GM21526 (cell line): ENCODE results near the gene CEACAM8.
"Not testable (repeated sequence)": the region's sequence is repeated elsewhere in the genome, so short reads cannot be mapped to it uniquely, and the experiment has no call there.

Experiments used
- ATAC-seq: cut with Tn5 transposase; IDR thresholded peaks from one replicate; pipeline ENCODE4 v1.9.1; 2021; ENCODE audit warnings: moderate library complexity; ENCODE audit not compliant: unreplicated experiment, low FRiP score

Gene CEACAM8

DNA sequence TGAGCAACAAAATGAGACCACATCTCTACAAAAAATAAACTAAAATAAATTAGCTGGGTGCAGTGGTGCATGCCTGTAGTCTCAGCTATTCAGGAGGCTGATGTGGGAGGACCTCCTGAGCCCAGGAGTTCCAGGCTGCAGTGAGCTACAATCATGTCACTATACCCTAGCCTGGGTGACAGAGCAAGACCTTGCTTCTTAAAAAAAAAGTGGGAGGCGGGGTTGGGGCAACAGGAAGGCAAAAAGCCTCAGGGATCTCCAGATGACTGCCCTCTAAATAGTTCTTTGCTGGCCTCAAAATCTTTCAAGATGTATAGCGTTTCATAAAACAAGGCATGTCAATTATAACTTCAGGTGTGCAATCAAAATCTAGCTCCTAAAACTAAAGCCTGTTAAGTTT, 18.5 kb downstream of the CEACAM8 start:
- ATAC-seq = no peak

DNA sequence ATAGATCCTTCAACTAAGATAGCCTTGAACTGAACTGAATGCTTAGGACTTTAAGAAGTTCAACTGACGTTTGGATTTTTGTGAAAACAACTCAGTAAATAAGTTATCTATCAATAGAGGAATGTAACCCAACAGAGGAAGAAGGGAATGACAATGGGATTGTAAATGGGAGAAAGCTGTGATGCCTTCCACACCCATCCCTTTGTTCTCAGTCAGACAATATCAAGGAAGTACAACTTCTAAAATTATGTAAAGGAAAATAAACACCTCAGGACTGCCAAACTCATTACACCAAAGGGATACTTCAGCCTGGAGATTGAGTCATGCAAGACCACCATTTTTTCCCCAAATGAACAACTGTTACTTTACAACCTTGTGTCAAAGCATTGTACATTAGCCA, 21.1 kb downstream of the CEACAM8 start:
- no peak for ATAC-seq

DNA sequence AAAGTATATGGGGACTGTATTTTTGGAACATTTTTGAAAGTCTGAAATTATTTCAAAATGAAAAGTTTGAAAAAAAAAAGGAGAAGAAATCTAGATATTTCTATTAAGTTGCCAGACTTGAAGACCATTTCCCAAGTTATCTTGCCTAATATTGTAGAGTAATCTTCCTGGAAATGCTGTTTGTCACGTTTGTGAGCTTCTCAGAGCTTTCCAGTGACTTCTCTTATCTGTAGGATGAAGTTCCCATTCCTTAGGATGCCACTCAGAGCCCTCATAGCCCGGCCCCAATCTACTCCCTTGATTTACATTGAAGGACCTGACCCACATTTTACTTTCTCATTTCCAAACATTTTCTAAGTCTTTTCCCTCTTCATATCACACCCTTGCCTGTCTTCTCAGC, 23.6 kb downstream of the CEACAM8 start:
- no peak for ATAC-seq

DNA sequence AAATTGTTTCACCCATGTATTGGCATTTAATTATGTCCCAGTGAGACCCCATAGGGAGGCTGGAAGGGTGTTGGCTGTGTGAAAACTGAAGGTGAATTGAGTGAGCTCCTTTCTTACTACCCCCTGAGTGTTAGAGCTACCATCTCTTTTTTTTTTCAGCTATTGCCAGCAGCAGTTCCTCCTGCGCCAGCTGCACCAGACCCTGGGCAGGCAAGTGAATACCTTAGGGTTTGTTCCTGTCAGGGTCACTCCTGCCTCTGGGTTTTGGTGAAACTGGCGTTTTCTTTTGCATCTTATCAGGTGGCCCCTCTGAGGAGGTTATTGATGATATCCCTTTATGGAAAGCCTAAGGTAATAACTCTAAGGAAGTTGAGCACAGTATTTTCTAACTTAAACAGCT, 25.5 kb downstream of the CEACAM8 start:
- no peak for ATAC-seq

DNA sequence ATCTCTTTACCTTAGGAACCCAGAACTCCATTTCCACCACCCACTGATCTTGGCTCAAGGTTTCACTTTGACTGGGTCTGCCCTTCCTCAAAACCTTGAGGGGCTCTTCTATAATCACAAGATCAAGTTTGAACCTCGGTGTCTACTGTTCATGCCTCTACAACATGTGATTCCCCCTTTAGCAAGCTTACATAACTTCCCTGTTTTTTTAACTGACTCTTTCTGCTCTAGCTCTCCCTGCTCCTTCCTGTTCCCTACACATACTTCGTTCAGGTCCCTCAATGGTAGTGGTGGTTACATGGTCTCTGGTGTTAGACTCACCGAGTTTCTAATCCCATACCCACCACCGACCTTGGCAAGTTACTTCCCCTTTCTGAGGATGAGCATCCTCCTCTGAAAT, 26.7 kb downstream of the CEACAM8 start:
- ATAC-seq = no peak

DNA sequence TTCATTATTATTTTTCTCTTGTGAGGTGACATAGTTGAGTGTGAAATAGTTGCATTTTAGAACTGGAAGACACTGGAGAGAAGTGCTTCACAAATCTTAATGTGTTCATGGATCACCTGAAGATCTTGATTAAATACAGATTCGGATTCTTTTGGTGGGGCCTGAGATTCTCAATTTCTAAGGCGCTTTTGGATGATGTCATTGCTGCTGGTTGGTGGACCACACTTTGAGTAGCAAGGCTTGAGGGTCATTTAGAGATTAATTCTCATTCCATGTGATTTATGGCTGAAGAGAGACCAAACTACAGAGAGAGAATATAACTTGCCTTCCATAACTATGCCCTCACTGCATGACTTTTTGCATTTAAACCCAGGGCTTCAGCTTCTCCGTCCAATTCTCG, 27.2 kb downstream of the CEACAM8 start:
- no peak for ATAC-seq

DNA sequence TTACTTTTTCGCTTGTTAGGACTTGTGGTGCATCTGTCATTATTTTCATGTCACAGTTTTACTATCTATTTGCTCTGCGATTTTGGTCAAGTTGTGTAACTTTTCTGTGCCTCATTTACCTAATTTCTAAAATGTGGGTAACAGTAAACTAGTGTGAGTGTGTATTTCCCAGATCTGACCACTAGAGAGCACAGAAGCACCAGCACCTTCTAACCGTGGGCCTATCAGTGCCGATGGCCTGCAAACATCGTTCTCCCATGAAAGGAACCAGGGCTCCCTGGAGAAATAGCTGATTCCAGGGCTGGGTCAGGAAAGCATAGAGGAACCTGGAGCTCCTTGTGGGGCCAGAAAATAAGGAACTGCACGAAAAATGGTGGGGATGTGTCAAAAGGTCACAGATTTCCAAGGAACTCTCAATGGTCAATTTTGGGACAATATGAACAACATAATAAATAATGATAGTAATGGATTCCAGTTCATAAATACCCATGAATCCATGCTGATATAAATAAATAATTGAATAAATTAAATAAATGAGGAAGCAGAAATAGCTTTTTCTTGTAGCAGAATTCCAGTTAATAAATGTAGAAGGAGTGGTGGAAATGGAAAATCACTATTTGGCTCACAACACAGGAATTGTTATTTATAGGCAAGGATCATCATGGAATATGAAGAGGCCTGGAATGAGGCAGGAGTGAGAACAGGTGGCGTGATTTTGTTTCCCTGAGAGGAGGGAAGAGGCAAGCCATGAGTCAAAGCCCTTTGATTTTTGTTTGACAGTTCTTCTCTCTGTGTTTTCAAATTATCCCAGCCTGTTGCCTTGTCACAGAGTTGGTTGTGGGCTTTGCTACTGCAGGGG, 31.1 kb downstream of the CEACAM8 start:
- peak; percentile 59 for ATAC-seq

DNA sequence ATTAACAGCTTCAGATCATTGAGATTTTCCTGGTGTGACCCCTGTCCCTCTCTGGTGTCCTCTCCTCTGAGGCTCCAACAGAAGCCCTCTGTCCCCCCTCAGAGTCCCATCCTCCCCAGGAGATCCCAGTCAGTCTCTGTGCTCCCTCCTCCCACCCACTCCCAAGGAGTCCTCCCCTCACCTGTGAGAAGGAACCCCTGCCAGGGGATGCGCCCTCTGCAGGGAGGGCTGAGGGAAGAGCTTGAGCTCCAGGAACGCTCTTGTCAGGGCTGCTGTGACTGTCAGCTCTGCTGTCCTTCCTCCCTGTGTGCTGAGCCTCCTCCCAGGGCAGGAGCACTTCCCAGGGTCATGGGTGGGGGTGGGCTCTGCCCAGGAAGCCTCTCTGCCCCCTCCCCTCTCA, 33.2 kb downstream of the CEACAM8 start:
- no peak for ATAC-seq

DNA sequence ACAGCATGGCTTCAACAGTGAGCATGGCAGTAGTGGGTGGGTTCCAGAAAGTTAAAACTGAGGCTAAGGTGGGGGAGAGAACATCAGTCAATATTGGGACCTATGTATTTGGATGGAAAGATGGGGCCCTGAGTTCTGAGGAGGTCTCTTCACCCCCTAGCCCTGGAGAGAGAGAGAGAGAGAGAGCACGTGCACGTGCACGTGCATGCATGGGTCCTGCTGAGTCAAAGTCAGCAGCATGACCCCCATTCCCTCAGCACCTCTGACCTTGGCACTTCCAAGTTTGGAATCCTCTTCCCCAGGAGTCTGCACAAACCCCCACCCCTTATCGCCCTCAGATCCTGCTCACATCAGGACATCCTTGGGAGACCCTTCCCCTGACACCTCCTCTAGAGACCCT, 34.0 kb downstream of the CEACAM8 start:
- ATAC-seq = no peak

DNA sequence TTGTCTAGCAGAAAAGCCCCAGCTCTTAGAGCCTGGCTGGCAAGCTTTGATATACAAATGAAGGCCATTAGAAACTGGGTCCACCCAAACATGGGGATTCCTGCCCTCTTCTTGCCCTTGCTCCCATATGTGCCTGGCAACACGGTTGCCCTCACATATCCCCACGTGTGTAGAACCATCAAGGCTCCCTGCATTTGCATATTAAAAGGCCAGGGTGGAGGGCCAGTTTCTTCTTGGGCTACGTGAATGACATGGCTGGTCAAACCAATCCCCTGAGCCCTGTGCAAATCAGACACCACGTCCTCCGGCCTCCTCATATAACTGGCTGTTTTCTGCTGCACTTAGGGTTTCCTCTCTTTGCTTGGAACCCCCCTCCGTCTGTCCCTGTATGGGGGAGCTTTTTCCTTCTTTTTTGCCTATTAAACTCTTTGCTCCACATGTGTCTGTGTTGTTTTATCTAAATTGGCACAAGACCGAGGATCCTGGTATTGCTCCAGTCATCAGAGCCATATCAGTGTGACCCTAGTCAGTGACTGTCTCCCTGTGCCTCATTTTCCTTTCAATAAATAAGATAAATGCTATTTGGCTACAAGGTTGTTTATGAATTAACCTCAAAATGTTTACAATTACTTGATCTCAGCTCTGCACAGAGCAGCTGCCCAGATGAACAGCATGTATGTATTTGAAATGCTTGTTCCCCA, 36.1 kb downstream of the CEACAM8 start:
- no peak for ATAC-seq

DNA sequence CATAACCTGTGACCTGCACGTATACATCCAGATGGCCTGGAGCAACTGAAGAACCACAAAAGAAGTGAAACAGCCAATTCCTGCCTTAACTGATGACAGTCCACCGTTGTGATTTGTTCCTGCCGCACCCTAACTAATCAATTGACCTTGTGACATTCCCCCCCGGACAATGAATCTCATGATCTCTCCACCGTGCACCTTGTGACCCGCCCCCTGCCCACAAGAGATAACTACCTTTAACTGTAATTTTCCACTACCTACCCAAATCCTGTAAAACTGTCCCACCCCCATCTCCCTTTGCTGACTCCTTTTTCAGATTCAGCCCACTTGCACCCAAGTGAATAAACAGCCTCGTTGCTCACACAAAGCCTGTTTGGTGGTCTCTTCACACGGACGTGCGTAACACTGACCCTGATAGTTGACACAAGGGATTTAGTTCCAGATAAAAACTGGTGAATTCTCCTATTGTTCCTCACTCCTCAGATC, 37.3 kb downstream of the CEACAM8 start:
- ATAC-seq = not testable (repeated sequence)

DNA sequence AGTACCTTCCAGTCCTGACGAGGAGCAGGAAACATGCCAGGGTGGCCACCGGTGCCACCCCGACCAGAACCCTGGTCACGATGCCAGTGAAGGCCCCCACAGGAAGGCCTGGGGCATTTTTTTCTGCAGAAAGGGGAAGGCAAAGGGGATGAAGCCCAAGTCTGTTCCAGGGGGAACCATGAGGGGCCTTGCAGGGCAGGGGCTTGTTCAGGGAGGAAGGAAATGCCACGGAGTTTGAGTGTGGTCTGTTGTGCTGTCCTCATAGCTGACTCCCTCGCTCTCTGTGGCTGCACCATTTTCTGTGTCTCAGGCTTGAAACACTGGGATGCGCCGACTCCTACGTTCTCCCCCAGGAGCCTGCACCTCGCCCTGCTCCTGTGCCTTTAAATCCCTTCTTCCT, 38.9 kb downstream of the CEACAM8 start:
- ATAC-seq = no peak

DNA sequence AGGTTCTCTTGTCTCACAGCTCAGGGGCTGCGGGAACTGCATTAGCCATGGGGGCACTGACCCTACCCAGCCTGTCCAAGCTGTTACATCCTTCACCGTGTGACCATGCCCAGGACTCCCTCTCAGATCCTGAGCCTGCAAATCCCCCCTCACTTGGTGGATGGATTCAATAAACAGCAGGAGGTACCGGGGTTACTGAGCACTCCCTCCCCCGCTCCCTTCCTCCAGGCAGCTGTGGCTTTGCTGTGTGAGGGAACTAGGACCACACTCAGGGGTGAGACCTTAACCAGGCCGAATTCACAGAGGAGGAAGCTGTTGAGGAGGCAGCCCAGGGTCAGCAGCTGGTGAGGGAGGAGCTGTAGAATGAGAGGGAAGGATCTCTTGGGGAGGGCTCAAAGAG, 39.4 kb downstream of the CEACAM8 start:
- ATAC-seq = no peak

DNA sequence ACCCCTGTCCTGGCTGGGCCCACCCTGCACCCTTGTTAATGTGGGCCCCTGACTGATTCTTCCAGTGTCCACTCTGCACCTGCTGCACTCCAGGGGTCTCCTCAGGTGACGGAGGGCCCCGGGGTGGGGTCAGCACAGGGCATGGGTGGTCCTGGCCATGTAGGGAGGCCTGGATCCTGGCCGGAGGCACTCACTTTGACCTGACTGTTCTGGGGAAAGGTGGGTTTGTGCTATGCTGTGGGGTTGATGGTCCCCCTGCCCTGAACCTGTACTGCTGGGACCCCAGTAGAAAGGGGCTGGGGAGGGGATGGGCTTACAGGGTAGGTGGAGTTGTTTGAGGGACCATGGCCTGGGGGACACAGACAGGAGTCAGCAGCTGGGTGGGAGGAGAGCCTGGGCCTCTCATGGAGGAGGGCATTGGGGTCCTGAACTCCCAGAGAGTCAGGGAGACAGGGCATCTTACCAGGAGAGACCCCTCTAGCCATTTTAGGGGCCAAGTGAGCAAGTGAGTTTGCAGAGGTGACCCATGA, 40.6 kb downstream of the CEACAM8 start:
- ATAC-seq = no peak

DNA sequence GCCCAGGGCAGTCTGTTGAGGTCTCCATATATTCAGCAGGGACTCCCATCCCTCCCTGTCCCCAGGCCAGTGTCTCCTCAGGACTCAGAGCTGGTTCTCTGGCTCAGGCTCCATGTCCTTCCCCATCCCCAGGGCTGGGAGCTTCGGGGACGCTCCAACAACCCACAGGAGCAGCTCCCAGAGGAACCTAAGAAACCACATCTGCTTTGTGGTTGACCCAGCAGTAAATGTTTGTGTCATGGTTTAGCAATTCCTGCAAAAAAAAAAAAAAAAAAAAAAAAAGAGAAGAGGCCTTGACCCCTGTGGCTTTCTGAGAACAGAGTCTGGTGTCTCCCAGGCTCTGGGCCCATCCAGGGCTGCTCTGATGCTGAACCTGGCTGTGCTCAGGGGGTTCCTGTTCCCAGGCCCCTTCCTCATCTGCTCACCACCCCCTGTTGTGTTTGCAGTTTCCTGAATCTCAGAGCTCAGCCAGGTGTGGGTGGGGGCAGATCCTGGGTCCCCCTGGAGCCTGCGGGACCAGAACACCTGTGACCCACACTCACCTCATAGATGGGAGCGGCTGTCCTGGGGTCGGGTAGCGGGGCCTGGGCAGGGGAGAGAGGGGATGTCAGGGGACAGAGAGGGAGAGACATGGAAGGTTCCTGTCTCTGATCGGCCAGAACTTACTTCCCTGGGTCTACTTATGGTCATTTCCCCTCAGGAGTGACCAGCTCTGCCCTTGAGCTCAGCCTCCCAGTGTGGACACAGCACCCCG, 41.3 kb downstream of the CEACAM8 start:
- ATAC-seq = no peak

DNA sequence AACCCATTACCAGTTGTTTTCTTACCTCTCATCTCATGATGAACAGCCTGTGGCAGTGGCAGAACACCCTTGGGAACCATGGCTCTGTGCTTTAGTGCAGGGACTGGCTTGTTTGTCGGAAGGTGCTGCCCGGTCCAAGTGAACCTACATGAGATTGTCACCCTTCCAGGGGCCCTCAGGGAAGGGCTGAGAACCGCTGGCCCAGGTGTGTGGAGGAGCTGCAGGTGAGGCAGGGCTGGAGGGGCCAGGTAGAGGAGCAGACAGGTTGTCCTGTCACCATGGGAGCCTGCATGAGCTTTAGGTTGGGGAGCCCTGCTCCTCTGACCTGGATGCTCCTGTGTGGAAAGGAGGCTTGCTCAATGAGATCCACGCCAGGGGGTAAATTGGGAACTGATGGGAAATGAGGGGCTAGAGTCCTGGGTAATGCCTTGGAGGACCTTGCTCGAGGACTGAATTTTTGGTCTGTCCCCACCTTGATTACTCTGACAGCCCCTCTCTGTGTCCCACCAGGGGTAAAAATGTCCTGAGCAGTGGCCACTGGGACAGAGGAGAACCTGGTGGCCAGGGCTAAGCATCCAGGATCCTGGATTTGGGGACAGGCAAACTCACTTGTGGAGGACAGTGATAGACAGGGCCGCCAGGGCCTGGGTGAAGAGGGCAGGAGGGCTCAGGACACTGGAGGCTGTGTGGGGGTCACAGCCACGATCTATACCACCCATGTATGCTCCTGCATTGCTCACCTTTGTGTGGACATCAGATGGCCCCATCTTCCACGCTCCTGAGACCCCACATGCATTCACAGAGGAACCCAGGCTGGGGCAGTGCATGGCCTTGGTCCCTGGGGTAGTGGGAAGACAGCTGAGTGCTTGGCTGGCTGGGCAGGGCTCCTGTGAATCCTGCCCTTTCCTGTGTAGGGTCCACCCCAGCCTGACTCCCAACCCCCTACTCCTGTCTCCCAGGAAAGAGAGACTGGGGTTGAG, 42.3 kb downstream of the CEACAM8 start:
- ATAC-seq = no peak

DNA sequence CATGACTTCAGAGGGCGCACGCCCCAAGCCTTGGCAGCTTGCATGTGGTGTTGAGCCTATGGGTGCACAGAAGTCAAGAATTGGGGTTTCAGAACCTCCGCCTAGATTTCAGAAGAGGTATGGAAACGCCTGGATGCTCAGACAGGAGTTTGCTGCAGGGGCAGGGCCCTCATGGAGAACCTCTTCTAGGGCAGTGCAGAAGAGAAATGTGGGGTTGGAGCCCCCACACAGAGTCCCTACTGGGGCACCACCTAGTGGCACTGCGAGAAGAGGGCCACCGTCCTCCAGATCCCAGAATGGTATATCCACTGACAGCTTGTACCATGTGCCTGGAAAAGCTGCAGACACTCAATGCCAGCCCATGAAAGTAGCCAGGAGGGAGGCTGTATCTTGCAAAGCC, 44.2 kb downstream of the CEACAM8 start:
- ATAC-seq = not testable (repeated sequence)

DNA sequence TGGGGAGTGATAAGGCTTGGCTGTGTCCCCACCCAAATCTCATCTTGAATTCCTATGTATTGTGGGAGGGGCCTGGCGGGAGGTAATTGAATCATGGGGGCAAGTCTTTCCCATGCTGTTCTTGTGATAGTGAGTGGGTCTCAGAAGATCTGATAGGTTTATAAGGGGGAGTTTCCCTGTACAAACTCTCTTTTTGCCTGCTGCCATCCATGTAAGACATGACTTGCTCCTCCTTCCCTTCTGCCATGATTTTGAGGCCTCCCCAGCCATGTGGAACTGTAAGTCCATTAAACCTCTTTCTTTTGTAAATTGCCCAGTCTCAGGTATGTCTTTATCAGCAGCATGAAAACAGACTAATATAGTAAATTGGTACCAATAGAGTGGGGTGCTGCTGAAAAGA, 45.7 kb downstream of the CEACAM8 start:
- not testable (repeated sequence) for ATAC-seq

DNA sequence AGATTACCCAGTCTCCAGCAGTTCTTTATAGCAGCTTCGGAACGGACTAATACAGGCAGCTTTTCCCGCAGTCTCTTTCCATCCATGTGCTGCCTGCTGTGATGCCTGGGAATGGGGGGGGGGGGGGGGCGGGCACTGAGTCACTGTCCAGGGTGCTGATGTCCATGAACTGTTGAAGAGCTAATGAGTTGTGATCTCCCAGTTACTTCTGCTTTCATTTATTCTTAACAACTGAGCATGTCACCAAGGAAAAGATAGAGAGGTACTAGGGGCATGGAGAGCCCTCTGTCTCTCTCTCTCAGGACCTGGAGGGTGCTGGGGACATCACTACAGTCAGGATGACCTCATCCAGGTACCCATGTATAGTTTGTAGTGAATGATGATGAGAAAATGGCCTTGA, 46.2 kb downstream of the CEACAM8 start:
- ATAC-seq = no peak

DNA sequence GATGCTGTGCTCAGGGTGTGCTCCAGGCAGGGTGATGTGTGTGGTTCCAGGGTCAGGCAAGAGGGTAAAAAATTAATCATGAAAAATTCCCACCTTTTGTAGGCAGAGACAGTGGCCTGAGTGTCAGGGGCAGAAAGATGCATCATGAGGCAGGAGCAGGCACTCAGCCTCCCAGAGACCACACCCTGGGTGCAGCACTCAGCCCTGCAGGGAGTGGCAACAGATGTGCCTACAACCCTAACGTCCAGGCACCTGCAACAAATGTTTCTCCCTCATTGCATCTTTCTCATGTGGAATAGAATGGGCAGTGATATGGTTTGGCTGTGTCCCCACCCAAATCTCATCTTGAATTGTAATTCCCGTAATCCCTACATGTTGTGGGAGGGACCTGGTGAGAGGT, 46.8 kb downstream of the CEACAM8 start:
- ATAC-seq = no peak
